Liver (tissue), 9 donors: ENCODE data around the gene SKI. TPM values are rescaled to one million over a fixed set of nuclear protein-coding genes. Genes with fewer than 3 reads are reported as not detected.
A peak's percentile ranks its signal among the peaks of the same experiment; 100 is the strongest.

Experiments
- DNase-seq: peaks from one replicate; pipeline ENCODE4 v3.0.0-alpha.2; 2017; ENCODE audit warnings: low spot score
- H3K27ac ChIP-seq, 2 donors: one replicate each; pipeline ENCODE4 v1.7.0; 2013; ENCODE audit warnings: inconsistent platforms in 2 of 2, low read length in 2 of 2, control low read depth in 1 of 2, low read depth in 1 of 2, mild to moderate bottlenecking in 1 of 2
- H3K27me3 ChIP-seq, 4 donors: one replicate each; pipeline versions ENCODE4 v1.6.1 to v1.7.0; 2013; ENCODE audit warnings: low read length in 3 of 4, inconsistent platforms in 1 of 4, mild to moderate bottlenecking in 1 of 4, moderate library complexity in 1 of 4; ENCODE audit not compliant: control insufficient read depth in 4 of 4, insufficient read depth in 4 of 4
- H3K36me3 ChIP-seq, 4 donors: one replicate each; pipeline versions ENCODE4 v1.6.1 to v1.7.0; 2013; ENCODE audit warnings: low read length in 3 of 4, mild to moderate bottlenecking in 3 of 4, low read depth in 1 of 4, moderate library complexity in 1 of 4; ENCODE audit not compliant: control insufficient read depth in 4 of 4, insufficient read depth in 3 of 4
- H3K4me1 ChIP-seq, 4 donors: one replicate each; pipeline versions ENCODE4 v1.6.1 to v1.7.0; 2013; ENCODE audit warnings: low read length in 3 of 4, mild to moderate bottlenecking in 3 of 4, moderate library complexity in 1 of 4; ENCODE audit not compliant: control insufficient read depth in 4 of 4, insufficient read depth in 4 of 4
- H3K4me3 ChIP-seq, 3 donors: one replicate each; pipeline versions ENCODE4 v1.6.1 to v1.7.0; 2013; ENCODE audit warnings: low read length in 3 of 3, control low read depth in 1 of 3, low read depth in 1 of 3, mild to moderate bottlenecking in 1 of 3
- H3K9ac ChIP-seq, 2 donors: one replicate each; pipeline ENCODE4 v1.7.0; 2013; ENCODE audit warnings: low read length in 2 of 2, mild to moderate bottlenecking in 2 of 2, moderate library complexity in 2 of 2, control low read depth in 1 of 2, low read depth in 1 of 2
- H3K9me3 ChIP-seq, 4 donors: one replicate each; pipeline versions ENCODE4 v1.6.1 to v1.7.0; 2013; ENCODE audit warnings: low read length in 3 of 4; ENCODE audit not compliant: control insufficient read depth in 4 of 4
- ATF3 ChIP-seq: IDR thresholded peaks from 2 replicates; pipeline ENCODE4 v1.6.1; 2016; ENCODE audit warnings: antibody characterized with exemption
- CTCF ChIP-seq: fragments of 150-350 bp; IDR thresholded peaks from 2 replicates; pipeline ENCODE4 v1.5.1; 2017; ENCODE audit warnings: improper control_type of control experiment, low read depth, low read length; ENCODE audit not compliant: missing input control
- EGR1 ChIP-seq, 2 donors: IDR thresholded peaks; 2 replicates each; pipeline ENCODE4 v1.6.1; 2016 to 2018; ENCODE audit warnings: antibody characterized with exemption in 2 of 2, low read depth in 2 of 2
- FOXA1 ChIP-seq: IDR thresholded peaks from 2 replicates; pipeline ENCODE4 v1.6.1; 2016; ENCODE audit warnings: antibody characterized with exemption
- FOXA2 ChIP-seq: IDR thresholded peaks from 2 replicates; pipeline ENCODE4 v1.6.1; 2016; ENCODE audit warnings: antibody characterized with exemption
- GABPA ChIP-seq, 2 donors: IDR thresholded peaks in 1 of 2; conservative IDR thresholded peaks in 1 of 2; 2 replicates each; pipeline ENCODE4 v1.6.1; 2016; ENCODE audit warnings: antibody characterized with exemption in 2 of 2, mild to moderate bottlenecking in 1 of 2, moderate library complexity in 1 of 2
- HNF4A ChIP-seq, 2 donors: conservative IDR thresholded peaks; 2 replicates each; pipeline ENCODE4 v1.6.1; 2016; ENCODE audit warnings: antibody characterized with exemption in 2 of 2, mild to moderate bottlenecking in 2 of 2
- HNF4G ChIP-seq: IDR thresholded peaks from 2 replicates; pipeline ENCODE4 v1.6.1; 2016; ENCODE audit warnings: antibody characterized with exemption
- JUND ChIP-seq, 2 donors: IDR thresholded peaks; 2 replicates each; pipeline ENCODE4 v1.6.1; 2016; ENCODE audit warnings: antibody characterized with exemption in 2 of 2
- MAX ChIP-seq: IDR thresholded peaks from 2 replicates; pipeline ENCODE4 v1.6.1; 2016; ENCODE audit warnings: antibody characterized with exemption
- NR2F2 ChIP-seq: IDR thresholded peaks from 2 replicates; pipeline ENCODE4 v1.6.1; 2016; ENCODE audit warnings: antibody characterized with exemption
- RAD21 ChIP-seq, 2 donors: IDR thresholded peaks; 2 replicates each; pipeline ENCODE4 v1.6.1; 2016; ENCODE audit warnings: antibody characterized with exemption in 2 of 2, mild to moderate bottlenecking in 2 of 2
- REST ChIP-seq: IDR thresholded peaks from 2 replicates; pipeline ENCODE4 v1.6.1; 2016; ENCODE audit warnings: antibody characterized with exemption, mild to moderate bottlenecking
- RXRA ChIP-seq, 2 donors: IDR thresholded peaks; 2 replicates each; pipeline ENCODE4 v1.6.1; 2017 to 2018; ENCODE audit warnings: antibody characterized with exemption in 2 of 2, mild to moderate bottlenecking in 1 of 2
- SP1 ChIP-seq: IDR thresholded peaks from 2 replicates; pipeline ENCODE4 v1.6.1; 2018; ENCODE audit warnings: antibody characterized with exemption, mild to moderate bottlenecking
- TAF1 ChIP-seq: conservative IDR thresholded peaks from 2 replicates; pipeline ENCODE4 v1.6.1; 2016; ENCODE audit warnings: antibody characterized with exemption, mild to moderate bottlenecking
- YY1 ChIP-seq: IDR thresholded peaks from 2 replicates; pipeline ENCODE4 v1.6.1; 2016; ENCODE audit warnings: antibody characterized with exemption, mild to moderate bottlenecking
- ZBTB33 ChIP-seq: IDR thresholded peaks from 2 replicates; pipeline ENCODE4 v1.6.1; 2016; ENCODE audit warnings: antibody characterized with exemption
- WGBS: extraction: QIAGEN DNeasy Blood & Tissue Kit; methylation state at CpG from one replicate; pipeline ENCODE4 v1.1.7; 2013; 5-methylcytosine and 5-hydroxymethylcytosine counted together
- polyA plus RNA-seq, 2 donors: library from polyadenylated mRNA; stranded (reverse) in 1 of 2; unstranded in 1 of 2; fragments of 200-250 nt in 1 of 2; fragments of >200 nt in 1 of 2; fragmentation: Nextera tagmentation in 1 of 2; extraction: Ambion mirVana in 1 of 2; gene quantifications; one replicate each; pipeline versions ENCODE4 v1.2.1 to v1.2.3, GENCODE V29; 2013 to 2015
- total RNA-seq, 2 donors: library from RNA; depleted of rRNA; stranded (reverse); fragments of >200 nt; gene quantifications; one replicate each; pipeline ENCODE4 v1.2.3, GENCODE V29; 2014
- donor health status: healthy.
- donor health status: healthy.
- donor health status: healthy.
- donor health status: healthy.
- donor health status: healthy.

Gene SKI
- total and polyA plus RNA-seq, 4 donors: 3.2 to 21.3 (median 19.5) TPM

- peaks cover 0 to 3% (median 0%) of the 10 kb centered on the region in 4 donors for H3K9me3 ChIP-seq
- no peaks in the 10 kb centered on the region for H3K36me3 ChIP-seq
- H3K27ac ChIP-seq: peak overlapping the region; percentile 74 to 97
- TF ChIP-seq ZBTB33: no peak
- TF ChIP-seq HNF4G: no peak
- no peak for TF ChIP-seq TAF1
- TF ChIP-seq RXRA (IDR thresholded peaks at IDR 0.05): no peak
- TF ChIP-seq SP1: no peak
- no peak for TF ChIP-seq MAX
- no peak for TF ChIP-seq NR2F2
- no peak for TF ChIP-seq CTCF
- TF ChIP-seq FOXA2: no peak
- TF ChIP-seq REST: no peak
- no peak for TF ChIP-seq GABPA (IDR thresholded peaks at IDR 0.05 in 1 of 2, conservative IDR thresholded peaks at IDR 0.05 in 1 of 2)
- TF ChIP-seq EGR1 (IDR thresholded peaks at IDR 0.05; ENCODE audit: low read depth in 2 of 2): no peak
- TF ChIP-seq YY1: no peak
- TF ChIP-seq FOXA1: no peak
- TF ChIP-seq JUND (IDR thresholded peaks at IDR 0.05): no peak
- TF ChIP-seq ATF3: no peak
- TF ChIP-seq HNF4A (conservative IDR thresholded peaks at IDR 0.05): no peak
- no peak for TF ChIP-seq RAD21 (IDR thresholded peaks at IDR 0.05)
- no peak for DNase-seq
- peaks cover 5 to 40% (median 19%) of the 10 kb centered on the region in 4 donors for H3K4me1 ChIP-seq
- whole genome bisulfite sequencing: 94% methylated on average over 22 of the region's 22 CpGs
- no peaks in the 10 kb centered on the region for H3K27me3 ChIP-seq
- no peak overlapping the region for H3K9ac ChIP-seq
- no peak overlapping the region for H3K4me3 ChIP-seq
Observed at GRCh38 chr1:2256435-2257244, 28.5 kb downstream of the SKI start.
